H1 (cell line): ENCODE data around the gene EXOC6.

Experiments used
- ASH2L ChIP-seq: fragments of 200-600, 300-600 bp; sonication (generic); IDR thresholded peaks from one replicate; pipeline ENCODE4 v1.7.1; 2017; ENCODE audit warnings: low read length
- CHD2 ChIP-seq: IDR thresholded peaks from 2 replicates; pipeline ENCODE4 v1.6.1; 2012; ENCODE audit warnings: low read length, improper control_type of control experiment
- CTCF ChIP-seq, 3 experiments: IDR thresholded peaks; 1 replicate in 2 of 3; 2 replicates in 1 of 3; pipeline versions ENCODE4 v1.5.1 to v1.6.1; 2011; ENCODE audit warnings: low read length in 3 of 3, mild to moderate bottlenecking in 3 of 3, inconsistent platforms in 2 of 3, low read depth in 1 of 3, moderate library complexity in 1 of 3; ENCODE audit not compliant: insufficient read depth in 1 of 3; ENCODE audit errors: control extremely low read depth in 1 of 3
- EGR1 ChIP-seq: IDR thresholded peaks from 2 replicates; pipeline ENCODE4 v1.6.1; 2011; ENCODE audit warnings: low read depth, low read length, borderline replicate concordance
- EP300 ChIP-seq, 2 experiments: IDR thresholded peaks; 1 replicate in 1 of 2; 2 replicates in 1 of 2; pipeline ENCODE4 v1.6.1; 2011 to 2012; ENCODE audit warnings: low read depth in 2 of 2, low read length in 2 of 2, mild to moderate bottlenecking in 2 of 2, borderline replicate concordance in 1 of 2, inconsistent platforms in 1 of 2, moderate library complexity in 1 of 2
- NANOG ChIP-seq: IDR thresholded peaks from 2 replicates; pipeline ENCODE4 v1.6.1; 2011; ENCODE audit warnings: low read length, low read depth, mild to moderate bottlenecking, inconsistent platforms; ENCODE audit not compliant: insufficient read depth, poor library complexity, severe bottlenecking
- NRF1 ChIP-seq: IDR thresholded peaks from 2 replicates; pipeline ENCODE4 v1.6.1; 2011; ENCODE audit warnings: mild to moderate bottlenecking, low read depth, low read length, improper control_type of control experiment
- POLR2A ChIP-seq, 2 experiments: IDR thresholded peaks; 1 replicate in 1 of 2; 2 replicates in 1 of 2; pipeline ENCODE4 v1.6.1; 2011; ENCODE audit warnings: low read depth in 2 of 2, low read length in 2 of 2, mild to moderate bottlenecking in 2 of 2; ENCODE audit errors: control extremely low read depth in 1 of 2
- POLR2AphosphoS5 ChIP-seq: IDR thresholded peaks from 2 replicates; pipeline ENCODE4 v1.6.1; 2011; ENCODE audit warnings: low read depth, low read length
- TCF12 ChIP-seq: IDR thresholded peaks from 2 replicates; pipeline ENCODE4 v1.6.1; 2011; ENCODE audit warnings: low read depth, mild to moderate bottlenecking, low read length

- TF ChIP-seq NRF1 (no peak), EGR1 (no peak), POLR2A (IDR thresholded peaks at IDR 0.05; ENCODE audit: control extremely low read depth in 1 of 2, low read depth in 2 of 2, low read length in 2 of 2) (no peak), CTCF (IDR thresholded peaks at IDR 0.05; ENCODE audit: control extremely low read depth in 1 of 3, insufficient read depth in 1 of 3, low read depth in 1 of 3, low read length in 3 of 3) (no peak), NANOG (no peak), CHD2 (no peak), ASH2L (no peak), TCF12 (no peak), EP300 (IDR thresholded peaks at IDR 0.05; ENCODE audit: borderline replicate concordance in 1 of 2, low read depth in 2 of 2, low read length in 2 of 2) (no peak), POLR2AphosphoS5 (no peak)
These were observed 75.1 kb downstream of the EXOC6 start for GRCh38 chr10:92923416-92923815.
